ENCODE data around the gene MYLK.
"Not testable (repeated sequence)": the region's sequence is repeated elsewhere in the genome, so short reads cannot be mapped to it uniquely, and the experiment has no call there.

MYLK gene

DNA sequence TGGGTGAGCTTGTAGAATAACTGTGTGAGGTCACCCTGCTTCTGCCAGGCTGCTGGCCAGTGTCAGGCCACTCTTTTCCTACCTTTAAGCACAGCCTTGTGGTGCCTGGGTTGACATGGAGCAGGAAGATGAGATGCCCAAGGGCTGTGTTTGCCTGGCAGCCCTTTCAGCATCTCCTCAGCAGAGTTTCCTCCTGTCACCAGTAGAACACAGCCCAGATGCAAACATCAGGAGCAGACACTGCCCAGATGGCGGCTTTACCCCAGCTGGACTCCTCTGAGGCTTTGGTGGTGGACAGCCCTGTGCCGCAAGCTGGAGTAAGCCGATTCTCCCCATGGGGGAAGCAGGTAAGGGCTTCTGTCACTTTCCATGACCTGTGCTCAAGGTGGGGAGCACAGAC lies 180.5 kb downstream of the MYLK start:
- not testable (repeated sequence) for H3K4me3 ChIP-seq (ENCODE audit: low read length); H3K9me3 ChIP-seq (ENCODE audit: control insufficient read depth, low read length); DNase-seq (ENCODE audit: low read depth); H3K27me3 ChIP-seq (replicated peaks; ENCODE audit: control insufficient read depth, insufficient read depth, low read length)
- Histone ChIP-seq H3K9ac (ENCODE audit: low read length) (peak overlapping the region; percentile 12), H3K4me1 (ENCODE audit: control insufficient read depth, insufficient read depth, low read length) (peaks cover 41% of the 10 kb centered on the region), H3K36me3 (ENCODE audit: control insufficient read depth, insufficient read depth, low read length, severe bottlenecking) (peaks cover 33% of the 10 kb centered on the region)

GRCh38 chr3:123702720-123703119 lies 181.4 kb downstream of the MYLK start:
- peaks cover 48% of the 10 kb centered on the region for H3K4me1 ChIP-seq (ENCODE audit: control insufficient read depth, insufficient read depth, low read length)
- H3K27me3 ChIP-seq (replicated peaks; ENCODE audit: control insufficient read depth, insufficient read depth, low read length), result no peaks in the 10 kb centered on the region
- peaks cover 27% of the 10 kb centered on the region for H3K36me3 ChIP-seq (ENCODE audit: control insufficient read depth, insufficient read depth, low read length, severe bottlenecking)
- no peaks in the 10 kb centered on the region for H3K9me3 ChIP-seq (ENCODE audit: control insufficient read depth, low read length)
- no peak overlapping the region for H3K4me3 ChIP-seq (ENCODE audit: low read length)
- DNase-seq (ENCODE audit: low read depth), result no peak
- peak overlapping the region; percentile 84 for H3K9ac ChIP-seq (ENCODE audit: low read length)

GRCh38 chr3:123702057-123702456 lies 182.1 kb downstream of the MYLK start:
- H3K27me3 ChIP-seq (replicated peaks; ENCODE audit: control insufficient read depth, insufficient read depth, low read length); H3K9me3 ChIP-seq (ENCODE audit: control insufficient read depth, low read length); H3K4me3 ChIP-seq (ENCODE audit: low read length): not testable (repeated sequence)
- peak overlapping the region; percentile 84 for H3K9ac ChIP-seq (ENCODE audit: low read length)
- peaks cover 49% of the 10 kb centered on the region for H3K4me1 ChIP-seq (ENCODE audit: control insufficient read depth, insufficient read depth, low read length)
- DNase-seq (ENCODE audit: low read depth), result peak; percentile 84
- H3K36me3 ChIP-seq (ENCODE audit: control insufficient read depth, insufficient read depth, low read length, severe bottlenecking), result peaks cover 21% of the 10 kb centered on the region

GRCh38 chr3:123700791-123701722 lies 183.1 kb downstream of the MYLK start:
- DNase-seq (ENCODE audit: low read depth), result no peak
- Histone ChIP-seq H3K36me3 (ENCODE audit: control insufficient read depth, insufficient read depth, low read length, severe bottlenecking) (peaks cover 15% of the 10 kb centered on the region), H3K9me3 (ENCODE audit: control insufficient read depth, low read length) (no peaks in the 10 kb centered on the region), H3K27me3 (replicated peaks; ENCODE audit: control insufficient read depth, insufficient read depth, low read length) (no peaks in the 10 kb centered on the region), H3K4me3 (ENCODE audit: low read length) (peak overlapping the region; percentile 74), H3K9ac (ENCODE audit: low read length) (peak overlapping the region; percentile 84), H3K4me1 (ENCODE audit: control insufficient read depth, insufficient read depth, low read length) (peaks cover 59% of the 10 kb centered on the region)

DNA sequence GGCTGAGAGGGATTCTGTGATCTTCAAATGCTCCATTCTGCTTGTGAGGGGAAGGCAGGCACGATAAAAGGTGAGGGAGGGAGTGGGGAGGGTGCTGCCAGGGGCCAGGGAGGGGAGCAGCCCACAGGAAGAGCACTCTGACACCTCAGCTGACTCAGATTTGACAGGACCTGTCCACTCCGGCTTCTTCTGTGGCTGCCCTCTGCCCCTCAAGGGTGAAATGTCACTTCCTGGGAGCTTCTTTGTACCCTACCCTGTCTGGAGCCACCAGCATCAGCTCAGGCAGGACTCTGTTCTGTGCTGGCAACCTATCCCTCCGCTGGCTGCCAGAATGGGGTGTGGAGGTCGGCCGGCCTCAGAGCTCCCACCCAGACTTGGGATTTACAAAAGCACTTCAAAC lies 185.3 kb downstream of the MYLK start:
- H3K4me1 ChIP-seq (ENCODE audit: control insufficient read depth, insufficient read depth, low read length), result peaks cover 63% of the 10 kb centered on the region
- no peaks in the 10 kb centered on the region for H3K9me3 ChIP-seq (ENCODE audit: control insufficient read depth, low read length)
- H3K9ac ChIP-seq (ENCODE audit: low read length), result peak overlapping the region; percentile 68
- H3K4me3 ChIP-seq (ENCODE audit: low read length), result peak overlapping the region; percentile 74
- no peaks in the 10 kb centered on the region for H3K27me3 ChIP-seq (replicated peaks; ENCODE audit: control insufficient read depth, insufficient read depth, low read length)
- peaks cover 15% of the 10 kb centered on the region for H3K36me3 ChIP-seq (ENCODE audit: control insufficient read depth, insufficient read depth, low read length, severe bottlenecking)
- no peak for DNase-seq (ENCODE audit: low read depth)

GRCh38 chr3:123696808-123697207 lies 187.3 kb downstream of the MYLK start:
- Histone ChIP-seq H3K9ac (ENCODE audit: low read length) (peak overlapping the region; percentile 3), H3K4me3 (ENCODE audit: low read length) (no peak overlapping the region), H3K27me3 (replicated peaks; ENCODE audit: control insufficient read depth, insufficient read depth, low read length) (no peaks in the 10 kb centered on the region), H3K4me1 (ENCODE audit: control insufficient read depth, insufficient read depth, low read length) (peaks cover 52% of the 10 kb centered on the region), H3K36me3 (ENCODE audit: control insufficient read depth, insufficient read depth, low read length, severe bottlenecking) (peaks cover 22% of the 10 kb centered on the region), H3K9me3 (ENCODE audit: control insufficient read depth, low read length) (no peaks in the 10 kb centered on the region)
- DNase-seq (ENCODE audit: low read depth), result no peak

DNA sequence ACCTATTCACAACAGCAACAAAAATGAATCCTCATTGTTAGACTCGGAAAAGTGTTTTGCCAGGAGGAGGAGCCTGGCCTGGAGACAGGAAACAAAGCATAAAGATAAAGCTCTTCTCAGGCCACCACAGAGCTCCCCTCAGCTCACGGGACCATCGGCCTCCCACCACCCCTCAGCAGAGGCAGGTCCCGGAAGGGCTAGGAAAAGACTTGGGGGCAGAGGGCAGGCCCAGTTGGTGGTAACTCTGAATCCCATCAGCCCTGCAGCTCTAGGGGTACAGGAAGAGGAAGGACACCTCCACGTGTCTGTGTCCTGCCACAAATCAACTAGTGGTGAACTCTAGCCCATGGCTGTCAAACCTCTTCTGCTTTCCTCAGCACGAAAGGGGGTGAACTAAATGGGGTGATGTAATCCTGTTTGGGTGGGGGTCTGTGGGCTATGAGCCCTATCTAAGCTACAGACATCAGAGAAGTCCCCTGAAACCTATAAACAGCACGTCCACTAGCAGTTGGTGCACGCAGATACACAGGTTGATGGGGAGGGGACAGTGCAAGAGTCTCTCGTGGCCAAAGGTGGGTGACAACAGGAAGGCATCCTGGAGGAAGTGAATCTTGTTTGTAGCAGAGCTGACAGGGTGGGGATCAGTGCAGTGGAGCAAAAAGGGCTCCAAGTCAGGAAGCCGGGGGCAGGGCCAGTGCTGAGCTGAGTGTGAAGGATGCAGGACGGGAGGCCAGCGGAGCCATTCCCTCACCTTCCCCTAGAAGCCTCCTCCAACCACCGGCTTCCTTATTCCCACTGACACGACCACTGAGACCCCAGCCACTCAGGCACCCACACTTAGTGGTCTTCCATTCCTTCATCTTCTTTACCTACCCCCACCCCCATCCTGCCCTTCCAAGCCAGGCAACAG lies 188.1 kb downstream of the MYLK start:
- Histone ChIP-seq H3K9ac (ENCODE audit: low read length) (peak overlapping the region; percentile 63), H3K4me3 (ENCODE audit: low read length) (no peak overlapping the region), H3K4me1 (ENCODE audit: control insufficient read depth, insufficient read depth, low read length) (peaks cover 48% of the 10 kb centered on the region), H3K9me3 (ENCODE audit: control insufficient read depth, low read length) (no peaks in the 10 kb centered on the region), H3K36me3 (ENCODE audit: control insufficient read depth, insufficient read depth, low read length, severe bottlenecking) (peaks cover 30% of the 10 kb centered on the region), H3K27me3 (replicated peaks; ENCODE audit: control insufficient read depth, insufficient read depth, low read length) (no peaks in the 10 kb centered on the region)
- no peak for DNase-seq (ENCODE audit: low read depth)

GRCh38 chr3:123695152-123695551 lies 189.0 kb downstream of the MYLK start:
- H3K27me3 ChIP-seq (replicated peaks; ENCODE audit: control insufficient read depth, insufficient read depth, low read length), result no peaks in the 10 kb centered on the region
- H3K9ac ChIP-seq (ENCODE audit: low read length), result peak overlapping the region; percentile 63
- no peak overlapping the region for H3K4me3 ChIP-seq (ENCODE audit: low read length)
- H3K36me3 ChIP-seq (ENCODE audit: control insufficient read depth, insufficient read depth, low read length, severe bottlenecking), result peaks cover 29% of the 10 kb centered on the region
- no peaks in the 10 kb centered on the region for H3K9me3 ChIP-seq (ENCODE audit: control insufficient read depth, low read length)
- no peak for DNase-seq (ENCODE audit: low read depth)
- H3K4me1 ChIP-seq (ENCODE audit: control insufficient read depth, insufficient read depth, low read length), result peaks cover 56% of the 10 kb centered on the region

DNA sequence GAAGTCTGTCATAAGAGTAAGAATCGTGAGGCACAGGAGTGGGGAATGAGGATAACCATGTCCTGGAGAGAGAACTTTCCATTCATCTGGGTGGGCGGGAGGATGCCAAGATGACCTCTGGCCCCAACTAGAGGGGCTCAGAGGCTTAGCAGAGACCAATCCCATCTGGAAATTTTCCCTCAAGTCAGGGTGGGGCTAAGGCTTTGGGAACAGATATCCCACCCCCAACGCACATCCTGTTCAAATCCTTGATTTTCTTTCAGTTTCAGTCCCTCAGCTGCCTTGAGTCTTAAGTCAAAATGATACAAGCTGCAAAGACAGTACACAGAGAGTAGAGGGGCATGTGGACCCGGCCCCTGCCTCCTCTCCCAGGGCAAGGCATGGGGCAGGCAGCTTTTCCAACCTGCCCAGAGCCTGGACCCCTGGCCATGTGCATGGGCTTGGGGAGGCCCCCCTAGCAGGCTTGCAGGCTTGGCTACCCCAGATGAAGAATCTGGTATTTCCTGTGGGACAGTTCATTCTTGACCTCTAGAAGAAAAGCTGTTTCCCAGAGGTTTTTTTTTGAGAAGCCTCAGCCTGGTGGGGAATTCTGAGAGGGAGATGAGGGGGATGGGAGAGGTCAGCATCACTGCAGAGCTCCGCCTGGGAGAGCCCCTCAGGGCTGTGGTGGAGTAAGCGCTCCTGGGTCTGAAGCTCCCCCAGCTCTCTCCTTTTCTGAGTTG lies 189.6 kb downstream of the MYLK start:
- Histone ChIP-seq H3K9me3 (ENCODE audit: control insufficient read depth, low read length) (no peaks in the 10 kb centered on the region), H3K36me3 (ENCODE audit: control insufficient read depth, insufficient read depth, low read length, severe bottlenecking) (peaks cover 25% of the 10 kb centered on the region), H3K27me3 (replicated peaks; ENCODE audit: control insufficient read depth, insufficient read depth, low read length) (no peaks in the 10 kb centered on the region), H3K4me3 (ENCODE audit: low read length) (no peak overlapping the region), H3K4me1 (ENCODE audit: control insufficient read depth, insufficient read depth, low read length) (peaks cover 61% of the 10 kb centered on the region), H3K9ac (ENCODE audit: low read length) (peak overlapping the region; percentile 63)
- DNase-seq (ENCODE audit: low read depth), result peak; percentile 20

GRCh38 chr3:123693584-123694190 lies 190.4 kb downstream of the MYLK start:
- Histone ChIP-seq H3K4me1 (ENCODE audit: control insufficient read depth, insufficient read depth, low read length) (peaks cover 70% of the 10 kb centered on the region), H3K4me3 (ENCODE audit: low read length) (no peak overlapping the region), H3K9me3 (ENCODE audit: control insufficient read depth, low read length) (no peaks in the 10 kb centered on the region), H3K36me3 (ENCODE audit: control insufficient read depth, insufficient read depth, low read length, severe bottlenecking) (peaks cover 25% of the 10 kb centered on the region), H3K27me3 (replicated peaks; ENCODE audit: control insufficient read depth, insufficient read depth, low read length) (no peaks in the 10 kb centered on the region), H3K9ac (ENCODE audit: low read length) (peak overlapping the region; percentile 63)
- DNase-seq (ENCODE audit: low read depth), result no peak

Data from adipocyte (in vitro differentiated cells).